Keratinocyte (primary cell): ENCODE measurements around the gene ADRA1B.

Source experiments
- CTCF ChIP-seq, 3 experiments: IDR thresholded peaks in 1 of 3; conservative IDR thresholded peaks in 1 of 3; optimal IDR thresholded peaks in 1 of 3; 2 replicates in 2 of 3; 3 replicates in 1 of 3; pipeline versions ENCODE3 to v1.5.1; 2011; ENCODE audit warnings: low read length in 3 of 3, mild to moderate bottlenecking in 3 of 3, moderate library complexity in 2 of 3, control low read depth in 1 of 3, inconsistent platforms in 1 of 3; ENCODE audit not compliant: insufficient read depth in 2 of 3; ENCODE audit errors: extremely low read depth in 1 of 3
- EZH2 ChIP-seq: IDR thresholded peaks from one replicate; pipeline ENCODE4 v1.6.1; 2012; ENCODE audit warnings: inconsistent platforms, mild to moderate bottlenecking, low read length, moderate library complexity

GRCh38 chr5:159912033-159912800 is 4.1 kb upstream of the ADRA1B start:
- no peak for TF ChIP-seq CTCF (optimal IDR thresholded peaks at IDR 0.05 in 1 of 3, IDR thresholded peaks at IDR 0.05 in 1 of 3, conservative IDR thresholded peaks at IDR 0.05 in 1 of 3; ENCODE audit: extremely low read depth in 1 of 3, insufficient read depth in 2 of 3, low read length in 3 of 3)
- no peak for TF ChIP-seq EZH2
